KMS-11 (cell line): ENCODE results near the gene OR10R2.
"Not testable (repeated sequence)": the region's sequence is repeated elsewhere in the genome, so short reads cannot be mapped to it uniquely, and the experiment has no call there.

Experiments used
- H2AFZ ChIP-seq: fragments of 200-600 bp; sonication (generic); 2 replicates; pipeline ENCODE4 v1.6.1; 2016; ENCODE audit warnings: antibody characterized with exemption, mixed run types, low read depth
- H3K27ac ChIP-seq: fragments of 200-600 bp; sonication (generic); 2 replicates; pipeline ENCODE4 v1.6.1; 2016; ENCODE audit warnings: mild to moderate bottlenecking, mixed run types
- H3K27me3 ChIP-seq: fragments of 200-600 bp; sonication (generic); 2 replicates; pipeline ENCODE4 v1.6.1; 2017; ENCODE audit warnings: mild to moderate bottlenecking, low read depth, mixed run types, moderate library complexity; ENCODE audit not compliant: insufficient read depth
- H3K36me3 ChIP-seq: fragments of 200-600 bp; sonication (generic); 2 replicates; pipeline ENCODE4 v1.6.1; 2017; ENCODE audit warnings: mild to moderate bottlenecking, mixed run types; ENCODE audit not compliant: insufficient read depth
- H3K4me1 ChIP-seq: fragments of 200-600 bp; sonication (generic); 2 replicates; pipeline ENCODE4 v1.6.1; 2016; ENCODE audit warnings: mild to moderate bottlenecking, low read depth, mixed run types; ENCODE audit not compliant: poor library complexity, severe bottlenecking
- H3K4me2 ChIP-seq: fragments of 200-600 bp; sonication (generic); 2 replicates; pipeline ENCODE4 v1.7.0; 2016; ENCODE audit warnings: mild to moderate bottlenecking, mixed run types
- H3K4me3 ChIP-seq: fragments of 200-600 bp; sonication (generic); IDR thresholded peaks from 2 replicates; pipeline ENCODE4 v1.6.1; 2017; ENCODE audit warnings: low read depth, low read length, mixed read lengths; ENCODE audit not compliant: insufficient read depth
- H3K79me2 ChIP-seq: fragments of 200-600 bp; sonication (generic); 2 replicates; pipeline ENCODE4 v1.6.1; 2016; ENCODE audit warnings: low read depth, mixed run types; ENCODE audit not compliant: insufficient read depth
- H3K9ac ChIP-seq: fragments of 200-600 bp; sonication (generic); 2 replicates; pipeline ENCODE4 v1.6.1; 2016; ENCODE audit warnings: mild to moderate bottlenecking, mixed run types
- H4K20me1 ChIP-seq: fragments of 200-600 bp; sonication (generic); 2 replicates; pipeline ENCODE4 v1.6.1; 2016; ENCODE audit warnings: mild to moderate bottlenecking, mixed run types; ENCODE audit not compliant: insufficient read depth
- CTCF ChIP-seq: fragments of 200-600 bp; sonication (generic); conservative IDR thresholded peaks from 2 replicates; pipeline ENCODE4 v1.6.1; 2017; ENCODE audit warnings: low read depth, mild to moderate bottlenecking, antibody characterized with exemption, low read length, moderate library complexity, mixed read lengths

Gene OR10R2

GRCh38 chr1:158471920-158472319 lies at the start of gene OR10R2:
OR10R2 (plus strand) TSS chr1:158472220; CDS start chr1:158472326, 106 bp downstream.
- no peak within 1 kb of the TSS for H3K27ac ChIP-seq
- H3K4me1 ChIP-seq: no peaks in the 10 kb centered on the region
- no peak within 1 kb of the TSS for H3K4me2 ChIP-seq
- TF ChIP-seq CTCF: no peak
- H3K27me3 ChIP-seq: no peaks in the 10 kb centered on the region
- H3K36me3 ChIP-seq: no peaks in the 10 kb centered on the region
- H4K20me1 ChIP-seq: no peaks in the 10 kb centered on the region
- no peaks in the 10 kb centered on the region for H3K79me2 ChIP-seq
- H2AFZ ChIP-seq: no peak within 1 kb of the TSS
- no peak within 1 kb of the TSS for H3K4me3 ChIP-seq
- H3K9ac ChIP-seq: no peak within 1 kb of the TSS

- TF ChIP-seq CTCF: no peak
- no peak overlapping the region for H3K9ac ChIP-seq
- no peak overlapping the region for H3K27ac ChIP-seq
- H2AFZ ChIP-seq: no peak overlapping the region
- no peaks in the 10 kb centered on the region for H4K20me1 ChIP-seq
- H3K27me3 ChIP-seq: no peaks in the 10 kb centered on the region
- H3K36me3 ChIP-seq: no peaks in the 10 kb centered on the region
- no peaks in the 10 kb centered on the region for H3K79me2 ChIP-seq
- no peaks in the 10 kb centered on the region for H3K4me1 ChIP-seq
- H3K4me3 ChIP-seq: no peak overlapping the region
- no peak overlapping the region for H3K4me2 ChIP-seq
These were observed 47.0 kb upstream of the OR10R2 start for GRCh38 chr1:158425027-158425426.

GRCh38 chr1:158426137-158426536 lies 45.9 kb upstream of the OR10R2 start, which contains the start of gene OR10K2:
OR10K2 (minus strand) TSS chr1:158426237; CDS start chr1:158420866, 5,371 bp downstream.
- no peak within 1 kb of the TSS for H3K4me3 ChIP-seq
- no peak for TF ChIP-seq CTCF
- H2AFZ ChIP-seq: no peak within 1 kb of the TSS
- no peak within 1 kb of the TSS for H3K27ac ChIP-seq
- no peaks in the 10 kb centered on the region for H3K4me1 ChIP-seq
- no peak within 1 kb of the TSS for H3K9ac ChIP-seq
- H3K36me3 ChIP-seq: no peaks in the 10 kb centered on the region
- no peak within 1 kb of the TSS for H3K4me2 ChIP-seq
- H3K79me2 ChIP-seq: no peaks in the 10 kb centered on the region
- no peaks in the 10 kb centered on the region for H3K27me3 ChIP-seq
- no peaks in the 10 kb centered on the region for H4K20me1 ChIP-seq

- not testable (repeated sequence) for H2AFZ ChIP-seq, H3K27ac ChIP-seq, H3K36me3 ChIP-seq, H3K79me2 ChIP-seq, H3K4me1 ChIP-seq, H3K9ac ChIP-seq, H4K20me1 ChIP-seq, H3K4me2 ChIP-seq, H3K4me3 ChIP-seq, H3K27me3 ChIP-seq
These were observed 41.9 kb upstream of the OR10R2 start for GRCh38 chr1:158430163-158430562.

GRCh38 chr1:158434741-158435140 lies 37.3 kb upstream of the OR10R2 start:
- H2AFZ ChIP-seq: no peak overlapping the region
- no peak overlapping the region for H3K27ac ChIP-seq
- TF ChIP-seq CTCF: no peak

More at GRCh38 chr1:158434741-158435140, 37.3 kb upstream of the OR10R2 start:
- H4K20me1 ChIP-seq: no peaks in the 10 kb centered on the region
- H3K27me3 ChIP-seq: no peaks in the 10 kb centered on the region
- H3K9ac ChIP-seq: no peak overlapping the region
- H3K4me1 ChIP-seq: no peaks in the 10 kb centered on the region
- no peak overlapping the region for H3K4me3 ChIP-seq
- H3K36me3 ChIP-seq: no peaks in the 10 kb centered on the region
- no peaks in the 10 kb centered on the region for H3K79me2 ChIP-seq
- H3K4me2 ChIP-seq: no peak overlapping the region
